IMR-90 (cell line): ENCODE measurements around the gene NFAT5. TPM values are rescaled to one million over a fixed set of nuclear protein-coding genes. Genes with fewer than 3 reads are reported as not detected.
"Not testable (repeated sequence)": the region's sequence is repeated elsewhere in the genome, so short reads cannot be mapped to it uniquely, and the experiment has no call there.

ENCODE experiments used
- ATAC-seq: fragments of 200-7000 bp; cut with Tn5 transposase; 2 replicates; pipeline ENCODE4 v1.9.1; 2020; ENCODE audit warnings: low read depth, mild to moderate bottlenecking, moderate library complexity
- BruUV-seq: library from RNA; stranded (reverse); fragments of 400-500 nt; replicated peaks from 2 replicates; lab custom pipeline; 2021; lab: Mats Ljungman, UMichigan
- CTCF ChIA-PET: fragments of 300-600 bp; formaldehyde crosslinking; extraction: SDS; loops from one replicate; lab custom pipeline; 2021; ENCODE audit warnings: antibody characterized with exemption; lab: Yijun Ruan, JAX
- POLR2A ChIA-PET: fragments of 300-600 bp; sonication (Branson Sonifier 250); formaldehyde crosslinking; loops from one replicate; lab custom pipeline; 2022; ENCODE audit warnings: antibody characterized with exemption; ENCODE audit not compliant: unreplicated experiment; lab: Charles Lee
- DNase-seq: peaks from one replicate; pipeline ENCODE4 v3.0.0; 2013
- H2AFZ ChIP-seq: replicated peaks from 2 replicates; pipeline ENCODE3; 2013; ENCODE audit warnings: low read length, mild to moderate bottlenecking; ENCODE audit not compliant: poor library complexity
- H2AK5ac ChIP-seq: 2 replicates; pipeline ENCODE4 v1.6.1; 2013; ENCODE audit warnings: low read depth, low read length, inconsistent platforms
- H2AK9ac ChIP-seq: replicated peaks from 2 replicates; pipeline ENCODE3; 2013; ENCODE audit warnings: mild to moderate bottlenecking, low read depth, low read length, moderate library complexity; ENCODE audit not compliant: poor library complexity
- H2BK120ac ChIP-seq: 2 replicates; pipeline ENCODE4 v1.6.1; 2013; ENCODE audit warnings: low read depth, low read length, inconsistent platforms
- H2BK15ac ChIP-seq: 3 replicates; pipeline ENCODE4 v1.6.1; 2013; ENCODE audit warnings: low read depth, low read length, inconsistent platforms
- H2BK20ac ChIP-seq: 2 replicates; pipeline ENCODE4 v1.6.1; 2013; ENCODE audit warnings: low read depth, mild to moderate bottlenecking, inconsistent platforms, low read length, moderate library complexity
- H2BK5ac ChIP-seq: 2 replicates; pipeline ENCODE4 v1.6.1; 2013; ENCODE audit warnings: mild to moderate bottlenecking, low read depth, low read length, inconsistent platforms; ENCODE audit not compliant: poor library complexity, severe bottlenecking
- H3K14ac ChIP-seq: replicated peaks from 2 replicates; pipeline ENCODE4 v1.6.1; 2013; ENCODE audit warnings: low read depth, low read length, inconsistent platforms
- H3K18ac ChIP-seq: 2 replicates; pipeline ENCODE4 v1.6.1; 2013; ENCODE audit warnings: low read depth, low read length, control low read depth
- H3K23ac ChIP-seq: 2 replicates; pipeline ENCODE4 v1.6.1; 2013; ENCODE audit warnings: low read depth, low read length, inconsistent platforms
- H3K27ac ChIP-seq: 2 replicates; pipeline ENCODE4 v1.5.1; 2013; ENCODE audit warnings: mild to moderate bottlenecking, control low read depth, low read length; ENCODE audit not compliant: insufficient read depth
- H3K27me3 ChIP-seq: 2 replicates; pipeline ENCODE4 v1.6.1; 2013; ENCODE audit warnings: low read length; ENCODE audit not compliant: control insufficient read depth, insufficient read depth
- H3K36me3 ChIP-seq: 2 replicates; pipeline ENCODE4 v1.6.1; 2013; ENCODE audit warnings: low read length, mixed read lengths; ENCODE audit not compliant: control insufficient read depth, insufficient read depth
- H3K4ac ChIP-seq: 2 replicates; pipeline ENCODE4 v1.6.1; 2013; ENCODE audit warnings: low read depth, low read length, inconsistent platforms
- H3K4me1 ChIP-seq: 2 replicates; pipeline ENCODE4 v1.6.1; 2013; ENCODE audit warnings: low read length, mixed read lengths; ENCODE audit not compliant: control insufficient read depth, insufficient read depth
- H3K4me2 ChIP-seq: 2 replicates; pipeline ENCODE4 v1.6.1; 2013; ENCODE audit warnings: low read depth, mild to moderate bottlenecking, control low read depth, low read length, moderate library complexity
- H3K4me3 ChIP-seq: 2 replicates; pipeline ENCODE4 v1.5.1; 2013; ENCODE audit warnings: low read depth, mild to moderate bottlenecking, control low read depth, low read length, moderate library complexity; ENCODE audit not compliant: insufficient read depth
- H3K56ac ChIP-seq: 2 replicates; pipeline ENCODE4 v1.6.1; 2013; ENCODE audit warnings: low read length, inconsistent platforms; ENCODE audit not compliant: insufficient read depth; ENCODE audit errors: extremely low read depth
- H3K79me1 ChIP-seq, 2 experiments: 2 replicates each; pipeline ENCODE4 v1.6.1; 2013; ENCODE audit warnings: low read length in 2 of 2, inconsistent platforms in 1 of 2, low read depth in 1 of 2
- H3K9ac ChIP-seq: 2 replicates; pipeline ENCODE4 v1.6.1; 2013; ENCODE audit warnings: low read depth, low read length, control low read depth
- H3K9me1 ChIP-seq: 2 replicates; pipeline ENCODE4 v1.6.1; 2013; ENCODE audit warnings: low read length, inconsistent platforms; ENCODE audit not compliant: insufficient read depth
- H3K9me3 ChIP-seq: 2 replicates; pipeline ENCODE4 v1.6.1; 2013; ENCODE audit warnings: low read length; ENCODE audit not compliant: control insufficient read depth, insufficient read depth
- H4K20me1 ChIP-seq: 2 replicates; pipeline ENCODE4 v1.6.1; 2013; ENCODE audit warnings: low read length, inconsistent platforms; ENCODE audit not compliant: insufficient read depth
- H4K5ac ChIP-seq: 2 replicates; pipeline ENCODE4 v1.6.1; 2013; ENCODE audit warnings: mild to moderate bottlenecking, low read depth, low read length, control low read depth
- H4K8ac ChIP-seq, 2 experiments: 2 replicates each; pipeline ENCODE4 v1.6.1; 2013; ENCODE audit warnings: low read depth in 2 of 2, low read length in 2 of 2, control low read depth in 1 of 2, inconsistent platforms in 1 of 2
- H4K91ac ChIP-seq: 2 replicates; pipeline ENCODE4 v1.6.1; 2013; ENCODE audit warnings: low read depth, low read length, inconsistent platforms; ENCODE audit not compliant: insufficient read depth
- WGBS, 2 experiments: methylation state at CpG; one replicate each; pipeline versions ENCODE4 v1.1.5 to v1.1.7; 2013; ENCODE audit warnings: missing lambda C conversion rate in 2 of 2; ENCODE audit not compliant: insufficient read length in 1 of 2; ENCODE audit errors: extremely low coverage in 2 of 2; 5-methylcytosine and 5-hydroxymethylcytosine counted together
- dilution Hi-C: fragments of 300-500 bp; cut with HindIII; formaldehyde crosslinking; loops from one replicate; pipeline ENCODE4 v1.14.3; 2018; ENCODE audit warnings: low sequenced_read_pairs; ENCODE audit not compliant: unreplicated experiment
- in situ Hi-C: fragments of 300-500 bp; cut with MboI; formaldehyde crosslinking; loops from 3 replicates; pipeline ENCODE4 v1.14.3; 2019; ENCODE audit warnings: low sequenced_read_pairs, inconsistent platforms, mixed read lengths
- intact Hi-C: fragments of 100-400 bp; cut with micrococcal nuclease; formaldehyde crosslinking; loops from 2 replicates; pipeline ENCODE4 v1.10.0; 2022
- polyA plus RNA-seq, 3 experiments: library from polyadenylated mRNA; depleted of rRNA; stranded (reverse); fragments of >200 nt; gene quantifications; 2 replicates each; pipeline ENCODE4 v1.2.3, GENCODE V29; 2012; ENCODE audit warnings: low replicate concordance in 1 of 3
- total RNA-seq: library from RNA; depleted of rRNA; stranded (reverse); fragments of >200 nt; gene quantifications from 2 replicates; pipeline ENCODE4 v1.2.3, GENCODE V29; 2012

Gene NFAT5
- total and polyA plus RNA-seq, 2 of the 4 experiments (the other 2 are of a cell fraction) = 10.9 to 20.1 TPM

- POLR2A ChIA-PET = not testable (repeated sequence)
- no CpG with 5 or more reads among the region's 9 CpGs for whole genome bisulfite sequencing, 2 experiments
These were observed 13.0 kb downstream of the NFAT5 start for GRCh38 chr16:69578771-69579170.

More at GRCh38 chr16:69578771-69579170, 13.0 kb downstream of the NFAT5 start:
- H3K56ac ChIP-seq, H2AFZ ChIP-seq, H3K14ac ChIP-seq, H2BK120ac ChIP-seq, H2AK5ac ChIP-seq, H4K91ac ChIP-seq, H3K9ac ChIP-seq, H3K4me2 ChIP-seq, H3K4me3 ChIP-seq, H3K23ac ChIP-seq, intact Hi-C loops, H2BK5ac ChIP-seq, DNase-seq, dilution Hi-C loops, H4K5ac ChIP-seq, H3K27me3 ChIP-seq, ATAC-seq, H3K27ac ChIP-seq, H3K18ac ChIP-seq, in situ Hi-C loops, H4K8ac ChIP-seq, H2BK15ac ChIP-seq, CTCF ChIA-PET, H2BK20ac ChIP-seq, H2AK9ac ChIP-seq, H3K4me1 ChIP-seq, H3K4ac ChIP-seq, H3K9me3 ChIP-seq, H3K9me1 ChIP-seq, BruUV-seq: not testable (repeated sequence)
- peaks cover 72% of the 10 kb centered on the region for H4K20me1 ChIP-seq
- peaks cover 14% of the 10 kb centered on the region for H3K36me3 ChIP-seq
- H3K79me1 ChIP-seq = peaks cover 10 to 56% of the 10 kb centered on the region in 2 experiments
